Measurements from ENCODE around the gene PPCS. TPM values are rescaled to one million over a fixed set of nuclear protein-coding genes. Genes with fewer than 3 reads are reported as not detected.

The PPCS gene
- total RNA-seq, 1 experiment from 2014 or later, result 53.2 TPM

DNA sequence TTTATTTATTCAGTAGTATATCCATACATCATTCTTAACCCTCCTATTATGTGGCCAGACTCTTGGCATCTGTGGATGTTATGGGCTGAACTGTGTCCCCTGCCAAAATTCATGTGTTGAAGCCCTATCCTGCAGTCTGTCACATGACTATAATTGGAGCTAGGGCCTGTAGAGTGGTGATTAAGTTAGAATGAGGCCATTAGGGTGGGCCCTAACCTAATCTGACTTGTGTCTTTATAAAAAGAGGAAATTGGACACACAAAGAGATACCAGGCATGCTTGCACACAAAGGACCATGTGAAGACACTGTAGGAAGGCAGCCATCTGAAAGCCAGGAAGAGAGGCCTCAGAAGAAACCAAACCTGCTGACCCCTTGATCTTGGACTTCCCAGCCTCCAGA lies 7.1 kb upstream of the PPCS start:
- Histone ChIP-seq H3K9me3 (ENCODE audit: control insufficient read depth in 1 of 2, insufficient read depth in 1 of 2, low read depth in 1 of 2, low read length in 2 of 2) (no peaks in the 10 kb centered on the region), H3K4me3 (replicated peaks in 1 of 2; ENCODE audit: low read depth in 1 of 2, low read length in 2 of 2) (no peak overlapping the region), H4K20me1 (ENCODE audit: insufficient read depth) (no peaks in the 10 kb centered on the region), H2AFZ (ENCODE audit: low read depth, low read length, poor library complexity, severe bottlenecking) (no peak overlapping the region), H3K9ac (ENCODE audit: low read length) (no peak overlapping the region), H3K4me2 (ENCODE audit: low read length) (no peak overlapping the region), H3K36me3 (ENCODE audit: control insufficient read depth in 1 of 2, insufficient read depth in 2 of 2, low read length in 2 of 2) (no peaks in the 10 kb centered on the region), H3K4me1 (ENCODE audit: control insufficient read depth in 1 of 2, insufficient read depth in 2 of 2, low read length in 2 of 2) (no peaks in the 10 kb centered on the region), H3K27ac (ENCODE audit: low read depth, low read length) (no peak overlapping the region), H3K9me2 (ENCODE audit: insufficient read depth) (no peaks in the 10 kb centered on the region), H3K79me2 (ENCODE audit: insufficient read depth, low read length) (no peaks in the 10 kb centered on the region), H3K27me3 (ENCODE audit: insufficient read depth, low read length) (no peaks in the 10 kb centered on the region)
- intact Hi-C loops (cut with micrococcal nuclease), result no loop called here
- TF ChIP-seq FOSL1 (IDR thresholded peaks at IDR 0.05; ENCODE audit: low read depth), result no peak
- no peak for TF ChIP-seq CEBPB (IDR thresholded peaks at IDR 0.05; ENCODE audit: low read depth)
- no peak for TF ChIP-seq REST (IDR thresholded peaks at IDR 0.05; ENCODE audit: low read depth)
- no peak for TF ChIP-seq ZFX (IDR thresholded peaks at IDR 0.05)
- TF ChIP-seq JUND (IDR thresholded peaks at IDR 0.05), result no peak
- no peak for TF ChIP-seq YY1 (IDR thresholded peaks at IDR 0.05; ENCODE audit: extremely low read depth, insufficient replicate concordance, low read depth, low read length)
- TF ChIP-seq EZH2phosphoT487 (IDR thresholded peaks at IDR 0.05; ENCODE audit: borderline replicate concordance), result no peak
- POLR2A ChIA-PET, result no interaction called here
- RAD21 ChIA-PET (ENCODE audit: low non-redundant PET in 1 of 2, low total read pairs in 2 of 2, uncharacterized antibody in 2 of 2, unreplicated experiment in 2 of 2), result no interaction called here
- ATAC-seq (no peak), DNase-seq (ENCODE audit: low read depth, low spot score) (no peak)
- no TSS peak for BruUV-seq (replicated peaks)
- CTCF ChIA-PET, result no interaction called here

- no peaks in the 10 kb centered on the region for H3K4me1 ChIP-seq (ENCODE audit: control insufficient read depth in 1 of 2, insufficient read depth in 2 of 2, low read length in 2 of 2)
- H3K79me2 ChIP-seq (ENCODE audit: insufficient read depth, low read length), result no peaks in the 10 kb centered on the region
- H4K20me1 ChIP-seq (ENCODE audit: insufficient read depth), result no peaks in the 10 kb centered on the region
- H3K4me3 ChIP-seq (replicated peaks in 1 of 2; ENCODE audit: low read depth in 1 of 2, low read length in 2 of 2), result no peak overlapping the region
- no peaks in the 10 kb centered on the region for H3K9me2 ChIP-seq (ENCODE audit: insufficient read depth)
- H2AFZ ChIP-seq (ENCODE audit: low read depth, low read length, poor library complexity, severe bottlenecking), result no peak overlapping the region
- no peak overlapping the region for H3K4me2 ChIP-seq (ENCODE audit: low read length)
- ATAC-seq (no peak), DNase-seq (ENCODE audit: low read depth, low spot score) (no peak)
- CTCF ChIA-PET, result no interaction called here
- intact Hi-C loops (cut with micrococcal nuclease), result no loop called here
- no peaks in the 10 kb centered on the region for H3K36me3 ChIP-seq (ENCODE audit: control insufficient read depth in 1 of 2, insufficient read depth in 2 of 2, low read length in 2 of 2)
- RAD21 ChIA-PET (ENCODE audit: low non-redundant PET in 1 of 2, low total read pairs in 2 of 2, uncharacterized antibody in 2 of 2, unreplicated experiment in 2 of 2), result no interaction called here
- H3K9me3 ChIP-seq (ENCODE audit: control insufficient read depth in 1 of 2, insufficient read depth in 1 of 2, low read depth in 1 of 2, low read length in 2 of 2), result no peaks in the 10 kb centered on the region
- no TSS peak for BruUV-seq (replicated peaks)
- no peak overlapping the region for H3K27ac ChIP-seq (ENCODE audit: low read depth, low read length)
- POLR2A ChIA-PET, result no interaction called here
- no peaks in the 10 kb centered on the region for H3K27me3 ChIP-seq (ENCODE audit: insufficient read depth, low read length)
- H3K9ac ChIP-seq (ENCODE audit: low read length), result no peak overlapping the region
- no peak for TF ChIP-seq MAX (IDR thresholded peaks at IDR 0.05)
- no peak for TF ChIP-seq RAD21 (IDR thresholded peaks at IDR 0.05; ENCODE audit: low read depth)
- TF ChIP-seq EGR1 (IDR thresholded peaks at IDR 0.05; ENCODE audit: low read depth), result no peak
- no peak for TF ChIP-seq ELF1 (IDR thresholded peaks at IDR 0.05; ENCODE audit: borderline replicate concordance, low read depth)
- no peak for TF ChIP-seq ZFX (IDR thresholded peaks at IDR 0.05)
- TF ChIP-seq, protein P1, sequence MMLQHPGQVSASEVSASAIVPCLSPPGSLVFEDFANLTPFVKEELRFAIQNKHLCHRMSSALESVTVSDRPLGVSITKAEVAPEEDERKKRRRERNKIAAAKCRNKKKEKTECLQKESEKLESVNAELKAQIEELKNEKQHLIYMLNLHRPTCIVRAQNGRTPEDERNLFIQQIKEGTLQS (IDR thresholded peaks at IDR 0.05), result no peak
- TF ChIP-seq YY1 (IDR thresholded peaks at IDR 0.05; ENCODE audit: extremely low read depth, insufficient replicate concordance, low read depth, low read length), result no peak
- TF ChIP-seq TCF7L2 (IDR thresholded peaks at IDR 0.05; ENCODE audit: borderline replicate concordance, extremely low read depth, insufficient read depth, insufficient read length), result no peak
- no peak for TF ChIP-seq EZH2phosphoT487 (IDR thresholded peaks at IDR 0.05; ENCODE audit: borderline replicate concordance)
- no peak for TF ChIP-seq SP1 (IDR thresholded peaks at IDR 0.05; ENCODE audit: low read depth)
- TF ChIP-seq POLR2AphosphoS5 (IDR thresholded peaks at IDR 0.05; ENCODE audit: low read depth, low read length), result no peak
- TF ChIP-seq SRF (IDR thresholded peaks at IDR 0.05; ENCODE audit: low read depth), result no peak
Measured at GRCh38 chr1:42450061-42450460, 6.3 kb upstream of the PPCS start.

Measured in HCT116 (cell line).